H1 (cell line): ENCODE measurements around the gene JAKMIP1. TPM values are rescaled to one million over a fixed set of nuclear protein-coding genes. Genes with fewer than 3 reads are reported as not detected.

Source experiments
- EGR1 ChIP-seq: IDR thresholded peaks from 2 replicates; pipeline ENCODE4 v1.6.1; 2011; ENCODE audit warnings: low read depth, low read length, borderline replicate concordance
- KDM1A ChIP-seq: fragments of 200-600, 300-600 bp; sonication (generic); IDR thresholded peaks from 2 replicates; pipeline ENCODE4 v1.7.1; 2016; ENCODE audit warnings: mild to moderate bottlenecking, low read length, borderline replicate concordance
- POU5F1 ChIP-seq: IDR thresholded peaks from 2 replicates; pipeline ENCODE4 v1.6.1; 2011; ENCODE audit warnings: low read depth, mild to moderate bottlenecking, low read length, moderate library complexity
- RNF2 ChIP-seq: fragments of 200-900, 300-1000 bp; sonication (generic); IDR thresholded peaks from 2 replicates; pipeline ENCODE4 v1.7.1; 2016; ENCODE audit warnings: borderline replicate concordance, low read depth, mild to moderate bottlenecking, antibody characterized with exemption, low read length; ENCODE audit not compliant: poor library complexity, severe bottlenecking; ENCODE audit errors: missing control alignments
- SIN3A ChIP-seq, 2 experiments: IDR thresholded peaks in 1 of 2; conservative IDR thresholded peaks in 1 of 2; 2 replicates each; pipeline ENCODE4 v1.6.1; 2011 to 2012; ENCODE audit warnings: low read length in 2 of 2, improper control_type of control experiment in 1 of 2, low read depth in 1 of 2, mild to moderate bottlenecking in 1 of 2
- SIRT6 ChIP-seq: IDR thresholded peaks from one replicate; pipeline ENCODE4 v1.7.1; 2012; ENCODE audit warnings: low read length, inconsistent platforms
- SP1 ChIP-seq: IDR thresholded peaks from 2 replicates; pipeline ENCODE4 v1.6.1; 2011; ENCODE audit warnings: low read depth, low read length
- SUZ12 ChIP-seq: fragments of 200-600 bp; sonication (generic); IDR thresholded peaks from 2 replicates; pipeline ENCODE4 v1.6.1; 2012; ENCODE audit warnings: mild to moderate bottlenecking, inconsistent platforms, low read length, moderate library complexity, mixed read lengths
- TEAD4 ChIP-seq: IDR thresholded peaks from 2 replicates; pipeline ENCODE4 v1.6.1; 2012; ENCODE audit warnings: low read depth, low read length, inconsistent platforms, mixed read lengths
- polyA plus RNA-seq, 7 experiments: library from polyadenylated mRNA; depleted of rRNA in 3 of 7; stranded (reverse) in 5 of 7; unstranded in 2 of 7; fragments of >200 nt in 5 of 7; fragments of 200-250 nt in 2 of 7; gene quantifications; 1 replicate in 5 of 7; 2 replicates in 1 of 7; 4 replicates in 1 of 7; pipeline versions ENCODE4 v1.2.1 to v1.2.3, GENCODE V29; 2011 to 2013; ENCODE audit warnings: missing spikeins in 2 of 7, mixed read lengths in 2 of 7
- total RNA-seq: library from RNA; stranded (reverse); fragmentation: NEBNext Ultra II Directional; extraction: Animal tissue kit (Norgen Biotek cat#: 25700); gene quantifications from 2 replicates; pipeline ENCODE4 v1.2.1, GENCODE V29; 2021
- TF ChIP-seq, protein P1 (sequence below): fragments of 300-600 bp; sonication (generic); IDR thresholded peaks from 2 replicates; pipeline ENCODE4 v1.7.1; 2012; ENCODE audit warnings: low read length, moderate library complexity, mild to moderate bottlenecking, inconsistent platforms; ENCODE audit not compliant: insufficient replicate concordance

Gene JAKMIP1
- total and polyA plus RNA-seq, 2 of the 8 experiments (the other 6 are each of a cell fraction or from before 2014, with no cell fraction given), result 2.5 to 4.4 TPM

- TF ChIP-seq, protein P1, sequence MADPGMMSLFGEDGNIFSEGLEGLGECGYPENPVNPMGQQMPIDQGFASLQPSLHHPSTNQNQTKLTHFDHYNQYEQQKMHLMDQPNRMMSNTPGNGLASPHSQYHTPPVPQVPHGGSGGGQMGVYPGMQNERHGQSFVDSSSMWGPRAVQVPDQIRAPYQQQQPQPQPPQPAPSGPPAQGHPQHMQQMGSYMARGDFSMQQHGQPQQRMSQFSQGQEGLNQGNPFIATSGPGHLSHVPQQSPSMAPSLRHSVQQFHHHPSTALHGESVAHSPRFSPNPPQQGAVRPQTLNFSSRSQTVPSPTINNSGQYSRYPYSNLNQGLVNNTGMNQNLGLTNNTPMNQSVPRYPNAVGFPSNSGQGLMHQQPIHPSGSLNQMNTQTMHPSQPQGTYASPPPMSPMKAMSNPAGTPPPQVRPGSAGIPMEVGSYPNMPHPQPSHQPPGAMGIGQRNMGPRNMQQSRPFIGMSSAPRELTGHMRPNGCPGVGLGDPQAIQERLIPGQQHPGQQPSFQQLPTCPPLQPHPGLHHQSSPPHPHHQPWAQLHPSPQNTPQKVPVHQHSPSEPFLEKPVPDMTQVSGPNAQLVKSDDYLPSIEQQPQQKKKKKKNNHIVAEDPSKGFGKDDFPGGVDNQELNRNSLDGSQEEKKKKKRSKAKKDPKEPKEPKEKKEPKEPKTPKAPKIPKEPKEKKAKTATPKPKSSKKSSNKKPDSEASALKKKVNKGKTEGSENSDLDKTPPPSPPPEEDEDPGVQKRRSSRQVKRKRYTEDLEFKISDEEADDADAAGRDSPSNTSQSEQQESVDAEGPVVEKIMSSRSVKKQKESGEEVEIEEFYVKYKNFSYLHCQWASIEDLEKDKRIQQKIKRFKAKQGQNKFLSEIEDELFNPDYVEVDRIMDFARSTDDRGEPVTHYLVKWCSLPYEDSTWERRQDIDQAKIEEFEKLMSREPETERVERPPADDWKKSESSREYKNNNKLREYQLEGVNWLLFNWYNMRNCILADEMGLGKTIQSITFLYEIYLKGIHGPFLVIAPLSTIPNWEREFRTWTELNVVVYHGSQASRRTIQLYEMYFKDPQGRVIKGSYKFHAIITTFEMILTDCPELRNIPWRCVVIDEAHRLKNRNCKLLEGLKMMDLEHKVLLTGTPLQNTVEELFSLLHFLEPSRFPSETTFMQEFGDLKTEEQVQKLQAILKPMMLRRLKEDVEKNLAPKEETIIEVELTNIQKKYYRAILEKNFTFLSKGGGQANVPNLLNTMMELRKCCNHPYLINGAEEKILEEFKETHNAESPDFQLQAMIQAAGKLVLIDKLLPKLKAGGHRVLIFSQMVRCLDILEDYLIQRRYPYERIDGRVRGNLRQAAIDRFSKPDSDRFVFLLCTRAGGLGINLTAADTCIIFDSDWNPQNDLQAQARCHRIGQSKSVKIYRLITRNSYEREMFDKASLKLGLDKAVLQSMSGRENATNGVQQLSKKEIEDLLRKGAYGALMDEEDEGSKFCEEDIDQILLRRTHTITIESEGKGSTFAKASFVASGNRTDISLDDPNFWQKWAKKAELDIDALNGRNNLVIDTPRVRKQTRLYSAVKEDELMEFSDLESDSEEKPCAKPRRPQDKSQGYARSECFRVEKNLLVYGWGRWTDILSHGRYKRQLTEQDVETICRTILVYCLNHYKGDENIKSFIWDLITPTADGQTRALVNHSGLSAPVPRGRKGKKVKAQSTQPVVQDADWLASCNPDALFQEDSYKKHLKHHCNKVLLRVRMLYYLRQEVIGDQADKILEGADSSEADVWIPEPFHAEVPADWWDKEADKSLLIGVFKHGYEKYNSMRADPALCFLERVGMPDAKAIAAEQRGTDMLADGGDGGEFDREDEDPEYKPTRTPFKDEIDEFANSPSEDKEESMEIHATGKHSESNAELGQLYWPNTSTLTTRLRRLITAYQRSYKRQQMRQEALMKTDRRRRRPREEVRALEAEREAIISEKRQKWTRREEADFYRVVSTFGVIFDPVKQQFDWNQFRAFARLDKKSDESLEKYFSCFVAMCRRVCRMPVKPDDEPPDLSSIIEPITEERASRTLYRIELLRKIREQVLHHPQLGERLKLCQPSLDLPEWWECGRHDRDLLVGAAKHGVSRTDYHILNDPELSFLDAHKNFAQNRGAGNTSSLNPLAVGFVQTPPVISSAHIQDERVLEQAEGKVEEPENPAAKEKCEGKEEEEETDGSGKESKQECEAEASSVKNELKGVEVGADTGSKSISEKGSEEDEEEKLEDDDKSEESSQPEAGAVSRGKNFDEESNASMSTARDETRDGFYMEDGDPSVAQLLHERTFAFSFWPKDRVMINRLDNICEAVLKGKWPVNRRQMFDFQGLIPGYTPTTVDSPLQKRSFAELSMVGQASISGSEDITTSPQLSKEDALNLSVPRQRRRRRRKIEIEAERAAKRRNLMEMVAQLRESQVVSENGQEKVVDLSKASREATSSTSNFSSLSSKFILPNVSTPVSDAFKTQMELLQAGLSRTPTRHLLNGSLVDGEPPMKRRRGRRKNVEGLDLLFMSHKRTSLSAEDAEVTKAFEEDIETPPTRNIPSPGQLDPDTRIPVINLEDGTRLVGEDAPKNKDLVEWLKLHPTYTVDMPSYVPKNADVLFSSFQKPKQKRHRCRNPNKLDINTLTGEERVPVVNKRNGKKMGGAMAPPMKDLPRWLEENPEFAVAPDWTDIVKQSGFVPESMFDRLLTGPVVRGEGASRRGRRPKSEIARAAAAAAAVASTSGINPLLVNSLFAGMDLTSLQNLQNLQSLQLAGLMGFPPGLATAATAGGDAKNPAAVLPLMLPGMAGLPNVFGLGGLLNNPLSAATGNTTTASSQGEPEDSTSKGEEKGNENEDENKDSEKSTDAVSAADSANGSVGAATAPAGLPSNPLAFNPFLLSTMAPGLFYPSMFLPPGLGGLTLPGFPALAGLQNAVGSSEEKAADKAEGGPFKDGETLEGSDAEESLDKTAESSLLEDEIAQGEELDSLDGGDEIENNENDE, result no peak
- TF ChIP-seq SIRT6, result no peak
- no peak for TF ChIP-seq RNF2
- TF ChIP-seq SP1, result no peak
- no peak for TF ChIP-seq SIN3A (conservative IDR thresholded peaks at IDR 0.05 in 1 of 2, IDR thresholded peaks at IDR 0.05 in 1 of 2; ENCODE audit: low read depth in 1 of 2, low read length in 2 of 2)
- TF ChIP-seq SUZ12, result no peak
- TF ChIP-seq POU5F1, result no peak
- TF ChIP-seq TEAD4, result no peak
- TF ChIP-seq KDM1A, result no peak
- no peak for TF ChIP-seq EGR1
Measured at GRCh38 chr4:6153874-6154273, 46.5 kb downstream of the JAKMIP1 start (continued).
